Omental fat pad (tissue), 4 donors: ENCODE results near the gene TUFT1. TPM values are rescaled to one million over a fixed set of nuclear protein-coding genes. Genes with fewer than 3 reads are reported as not detected.

Experiments
- ATAC-seq: fragments of 150-250 bp; one replicate; pipeline ENCODE4 v1.9.1; 2016; ENCODE audit warnings: mild to moderate bottlenecking, moderate library complexity; ENCODE audit not compliant: low FRiP score
- DNase-seq: peaks from one replicate; pipeline ENCODE4 v3.0.0-alpha.2; 2019; ENCODE audit warnings: low spot score
- total RNA-seq, 4 donors: library from RNA; depleted of rRNA; stranded (reverse); fragments of >200 nt; gene quantifications; one replicate each; pipeline ENCODE4 v1.1.0, GENCODE V29; 2016
- TF ChIP-seq, protein P1 (sequence below), 3 donors: fragments of 450-650 bp; IDR thresholded peaks; one replicate each; pipeline ENCODE4 v1.5.1; 2016 to 2017; ENCODE audit warnings: antibody characterized with exemption in 3 of 3, mild to moderate bottlenecking in 3 of 3, moderate library complexity in 2 of 3

The TUFT1 gene
- total RNA-seq, 4 donors from 2014 or later, result 5.0 to 12.8 (median 7.7) TPM

DNA sequence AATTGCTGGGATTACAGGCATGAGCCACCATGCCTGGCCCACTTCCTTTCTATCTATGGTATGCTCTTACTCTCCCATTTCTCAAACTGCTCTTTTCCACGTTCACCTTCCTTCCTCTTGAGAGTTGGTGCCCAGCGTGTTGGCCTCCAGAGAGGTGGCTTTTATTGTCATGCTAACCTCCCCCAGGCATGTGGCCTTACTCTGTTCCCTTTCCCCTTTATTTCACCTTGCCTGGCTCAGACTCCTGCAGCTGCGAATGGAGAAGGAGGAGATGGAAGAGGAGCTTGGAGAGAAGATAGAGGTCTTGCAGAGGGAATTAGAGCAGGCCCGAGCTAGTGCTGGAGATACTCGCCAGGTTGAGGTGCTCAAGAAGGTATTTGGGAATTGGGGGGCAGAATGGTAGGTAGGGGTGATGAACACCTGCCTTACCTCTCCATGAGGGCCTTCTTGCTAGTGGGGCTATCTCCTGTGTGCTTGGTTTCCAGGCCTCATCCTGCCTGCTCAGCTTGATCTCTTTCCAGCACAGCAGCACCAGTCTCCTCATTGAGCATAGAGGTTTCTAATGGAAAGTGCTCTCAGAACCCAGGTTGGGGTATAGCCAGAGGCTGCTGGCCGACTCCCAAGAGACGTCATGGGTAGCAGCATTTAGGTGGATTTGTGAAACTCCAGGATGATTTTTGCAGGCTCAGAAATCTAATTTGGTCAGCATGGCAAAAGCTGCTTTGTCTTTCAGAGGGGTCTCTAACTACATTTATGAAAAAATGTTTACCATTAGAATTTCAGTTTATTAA lies 13.2 kb upstream of the TUFT1 start:
- no peak for DNase-seq
- ATAC-seq, result no peak
- TF ChIP-seq, protein P1, sequence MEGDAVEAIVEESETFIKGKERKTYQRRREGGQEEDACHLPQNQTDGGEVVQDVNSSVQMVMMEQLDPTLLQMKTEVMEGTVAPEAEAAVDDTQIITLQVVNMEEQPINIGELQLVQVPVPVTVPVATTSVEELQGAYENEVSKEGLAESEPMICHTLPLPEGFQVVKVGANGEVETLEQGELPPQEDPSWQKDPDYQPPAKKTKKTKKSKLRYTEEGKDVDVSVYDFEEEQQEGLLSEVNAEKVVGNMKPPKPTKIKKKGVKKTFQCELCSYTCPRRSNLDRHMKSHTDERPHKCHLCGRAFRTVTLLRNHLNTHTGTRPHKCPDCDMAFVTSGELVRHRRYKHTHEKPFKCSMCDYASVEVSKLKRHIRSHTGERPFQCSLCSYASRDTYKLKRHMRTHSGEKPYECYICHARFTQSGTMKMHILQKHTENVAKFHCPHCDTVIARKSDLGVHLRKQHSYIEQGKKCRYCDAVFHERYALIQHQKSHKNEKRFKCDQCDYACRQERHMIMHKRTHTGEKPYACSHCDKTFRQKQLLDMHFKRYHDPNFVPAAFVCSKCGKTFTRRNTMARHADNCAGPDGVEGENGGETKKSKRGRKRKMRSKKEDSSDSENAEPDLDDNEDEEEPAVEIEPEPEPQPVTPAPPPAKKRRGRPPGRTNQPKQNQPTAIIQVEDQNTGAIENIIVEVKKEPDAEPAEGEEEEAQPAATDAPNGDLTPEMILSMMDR (IDR thresholded peaks at IDR 0.05), result no peak

DNA sequence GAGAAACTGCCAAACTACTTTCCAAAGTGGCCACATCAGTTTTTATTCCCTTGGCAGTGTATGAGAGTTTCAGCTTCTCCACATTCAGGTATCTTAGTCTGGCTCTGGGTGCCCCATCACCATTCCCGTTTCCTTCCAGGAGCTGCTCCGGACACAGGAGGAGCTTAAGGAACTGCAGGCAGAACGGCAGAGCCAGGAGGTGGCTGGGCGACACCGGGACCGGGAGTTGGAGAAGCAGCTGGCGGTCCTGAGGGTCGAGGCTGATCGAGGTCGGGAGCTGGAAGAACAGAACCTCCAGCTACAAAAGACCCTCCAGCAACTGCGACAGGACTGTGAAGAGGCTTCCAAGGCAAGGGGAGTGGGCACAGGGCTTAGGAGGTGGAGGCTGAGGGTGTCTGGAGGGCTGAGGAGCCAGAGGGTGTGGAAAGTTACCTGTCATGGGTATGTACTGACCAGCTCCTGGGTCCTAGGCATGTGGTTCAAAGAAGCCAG lies 10.9 kb upstream of the TUFT1 start:
- ATAC-seq, result no peak
- TF ChIP-seq, protein P1 (IDR thresholded peaks at IDR 0.05), result no peak
- no peak for DNase-seq

DNA sequence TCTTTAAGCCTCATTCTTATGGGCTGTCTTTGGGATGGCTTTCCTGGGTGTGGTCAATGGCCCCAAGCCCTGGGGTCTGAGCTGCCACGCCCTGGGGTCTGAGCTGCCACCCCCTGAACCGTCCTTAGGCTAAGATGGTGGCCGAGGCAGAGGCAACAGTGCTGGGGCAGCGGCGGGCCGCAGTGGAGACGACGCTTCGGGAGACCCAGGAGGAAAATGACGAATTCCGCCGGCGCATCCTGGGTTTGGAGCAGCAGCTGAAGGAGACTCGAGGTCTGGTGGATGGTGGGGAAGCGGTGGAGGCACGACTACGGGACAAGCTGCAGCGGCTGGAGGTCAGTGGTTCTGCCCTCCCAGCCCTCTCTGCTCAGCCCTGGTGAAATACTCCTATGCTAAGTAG lies 10.3 kb upstream of the TUFT1 start:
- DNase-seq (no peak), ATAC-seq (no peak)
- TF ChIP-seq, protein P1 (IDR thresholded peaks at IDR 0.05), result no peak

DNA sequence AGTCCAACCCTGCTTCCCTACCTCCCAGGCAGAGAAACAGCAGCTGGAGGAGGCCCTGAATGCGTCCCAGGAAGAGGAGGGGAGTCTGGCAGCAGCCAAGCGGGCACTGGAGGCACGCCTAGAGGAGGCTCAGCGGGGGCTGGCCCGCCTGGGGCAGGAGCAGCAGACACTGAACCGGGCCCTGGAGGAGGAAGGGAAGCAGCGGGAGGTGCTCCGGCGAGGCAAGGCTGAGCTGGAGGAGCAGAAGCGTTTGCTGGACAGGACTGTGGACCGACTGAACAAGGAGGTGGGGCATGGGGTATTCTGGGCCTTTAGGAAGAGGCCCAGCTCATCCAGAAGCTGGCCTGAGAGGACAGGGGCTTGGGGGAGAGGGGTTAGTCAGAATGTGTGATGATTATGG lies 9.6 kb upstream of the TUFT1 start:
- no peak for ATAC-seq
- TF ChIP-seq, protein P1 (IDR thresholded peaks at IDR 0.05), result no peak

DNA sequence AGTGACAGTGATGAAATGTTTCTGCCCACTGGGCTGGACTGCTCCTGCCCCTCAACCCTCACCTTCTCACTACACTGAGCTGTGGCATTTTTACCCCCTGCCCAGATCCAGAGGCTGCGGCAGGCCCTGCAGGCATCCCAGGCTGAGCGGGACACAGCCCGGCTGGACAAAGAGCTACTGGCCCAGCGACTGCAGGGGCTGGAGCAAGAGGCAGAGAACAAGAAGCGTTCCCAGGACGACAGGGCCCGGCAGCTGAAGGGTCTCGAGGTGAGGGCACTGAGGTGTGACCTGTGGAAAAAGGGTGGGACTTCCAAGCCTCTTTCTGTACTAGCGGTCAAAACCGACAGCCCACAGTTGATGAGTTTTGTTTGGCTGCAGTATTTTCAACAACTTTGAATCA lies 6.2 kb upstream of the TUFT1 start:
- DNase-seq (no peak), ATAC-seq (no peak)

More for the DNA sequence above, 9.6 kb upstream of the TUFT1 start:
- DNase-seq, result no peak

DNA sequence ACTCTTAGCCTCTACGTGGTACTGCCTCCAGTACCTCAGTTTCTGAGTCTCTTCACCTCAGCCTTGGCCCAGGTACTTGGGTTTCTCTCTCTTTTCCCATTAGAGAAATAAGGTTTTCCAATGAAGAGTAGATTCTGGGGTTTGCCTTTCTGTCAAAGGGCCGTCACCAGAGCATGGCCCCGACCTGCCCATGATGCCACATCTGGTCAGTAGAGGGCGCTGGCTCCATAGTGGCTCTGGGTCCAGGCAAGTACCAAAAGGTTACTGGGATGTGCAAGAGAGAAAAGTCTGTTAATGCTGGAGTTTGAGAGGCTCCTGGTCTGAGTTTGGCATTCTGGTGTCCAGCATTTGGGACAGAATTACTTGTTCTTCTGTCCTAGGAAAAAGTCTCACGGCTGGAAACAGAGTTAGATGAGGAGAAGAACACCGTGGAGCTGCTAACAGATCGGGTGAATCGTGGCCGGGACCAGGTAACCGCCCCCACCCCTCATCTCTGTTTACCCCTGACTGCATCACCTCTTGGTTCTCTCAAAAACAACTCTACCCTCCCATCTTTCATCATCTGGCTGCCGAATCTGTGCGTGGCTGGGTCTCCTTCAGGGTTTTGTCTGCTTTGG lies 5.3 kb upstream of the TUFT1 start:
- TF ChIP-seq, protein P1 (IDR thresholded peaks at IDR 0.05), result peak in 1 of 3 donors; percentile 33
- no peak for ATAC-seq
- peak; percentile 87 for DNase-seq

More for the DNA sequence above, 6.2 kb upstream of the TUFT1 start:
- TF ChIP-seq, protein P1 (IDR thresholded peaks at IDR 0.05), result no peak
